Nephron (organoid): Measurements from ENCODE around the gene GLCCI1.
"Not testable (repeated sequence)": the region's sequence is repeated elsewhere in the genome, so short reads cannot be mapped to it uniquely, and the experiment has no call there.

Experiments used
- H3K27ac Mint-ChIP-seq, 3 experiments: 2 replicates each; pipeline ENCODE4 v1.8.0; 2020; ENCODE audit warnings: mixed read lengths in 3 of 3, mild to moderate bottlenecking in 2 of 3, moderate library complexity in 1 of 3
- H3K27me3 Mint-ChIP-seq: 2 replicates; pipeline ENCODE4 v1.8.0; 2021; ENCODE audit warnings: low read depth, mild to moderate bottlenecking, moderate library complexity, mixed read lengths
- H3K36me3 Mint-ChIP-seq: 2 replicates; pipeline ENCODE4 v1.8.0; 2020; ENCODE audit warnings: low read depth, mixed read lengths
- H3K4me1 Mint-ChIP-seq: 2 replicates; pipeline ENCODE4 v1.8.0; 2020; ENCODE audit warnings: mixed read lengths
- H3K4me3 Mint-ChIP-seq, 3 experiments: 2 replicates each; pipeline ENCODE4 v1.8.0; 2020; ENCODE audit warnings: mild to moderate bottlenecking in 3 of 3, mixed read lengths in 3 of 3, moderate library complexity in 2 of 3
- H3K9me3 Mint-ChIP-seq: 2 replicates; pipeline ENCODE4 v1.8.0; 2020; ENCODE audit warnings: mixed read lengths
- CTCF ChIP-seq, 3 experiments: fragments of 200-600 bp; sonication (generic); IDR thresholded peaks; one replicate each; pipeline ENCODE4 v1.5.0; 2021; ENCODE audit warnings: antibody characterized with exemption in 3 of 3; ENCODE audit not compliant: unreplicated experiment in 3 of 3

The GLCCI1 gene

GRCh38 chr7:8094164-8095140 is 125.9 kb downstream of the GLCCI1 start:
- H3K4me3 Mint-ChIP-seq: no peak overlapping the region
- no peaks in the 10 kb centered on the region for H3K4me1 Mint-ChIP-seq
- peaks cover 13% of the 10 kb centered on the region for H3K9me3 Mint-ChIP-seq
- H3K27me3 Mint-ChIP-seq: no peaks in the 10 kb centered on the region
- no peak overlapping the region for H3K27ac Mint-ChIP-seq
- peaks cover 14% of the 10 kb centered on the region for H3K36me3 Mint-ChIP-seq
- no peak for TF ChIP-seq CTCF (IDR thresholded peaks at IDR 0.05; ENCODE audit: unreplicated experiment in 3 of 3)

GRCh38 chr7:8101292-8101691 is 132.7 kb downstream of the GLCCI1 start:
- H3K9me3 Mint-ChIP-seq: peaks cover 26% of the 10 kb centered on the region
- not testable (repeated sequence) for H3K27ac Mint-ChIP-seq, H3K4me1 Mint-ChIP-seq, H3K36me3 Mint-ChIP-seq, H3K27me3 Mint-ChIP-seq, H3K4me3 Mint-ChIP-seq

- Mint-ChIP-seq H3K4me1 (no peaks in the 10 kb centered on the region), H3K27me3 (peaks cover 3% of the 10 kb centered on the region), H3K27ac (no peak overlapping the region), H3K4me3 (no peak overlapping the region), H3K9me3 (peaks cover 22% of the 10 kb centered on the region), H3K36me3 (peaks cover 5% of the 10 kb centered on the region)
- no peak for TF ChIP-seq CTCF (IDR thresholded peaks at IDR 0.05; ENCODE audit: unreplicated experiment in 3 of 3)
Measured at GRCh38 chr7:8103282-8103681, 134.7 kb downstream of the GLCCI1 start.

- no peak for TF ChIP-seq CTCF (IDR thresholded peaks at IDR 0.05; ENCODE audit: unreplicated experiment in 3 of 3)
- Mint-ChIP-seq H3K4me1 (no peaks in the 10 kb centered on the region), H3K4me3 (no peak overlapping the region), H3K27me3 (peaks cover 3% of the 10 kb centered on the region), H3K9me3 (peaks cover 11% of the 10 kb centered on the region), H3K27ac (no peak overlapping the region), H3K36me3 (peaks cover 5% of the 10 kb centered on the region)
Measured at GRCh38 chr7:8105449-8106095, 137.0 kb downstream of the GLCCI1 start.

- Mint-ChIP-seq H3K9me3 (peaks cover 4% of the 10 kb centered on the region), H3K27ac (no peak overlapping the region), H3K36me3 (no peaks in the 10 kb centered on the region), H3K4me1 (no peaks in the 10 kb centered on the region), H3K27me3 (peaks cover 3% of the 10 kb centered on the region), H3K4me3 (no peak overlapping the region)
- TF ChIP-seq CTCF (IDR thresholded peaks at IDR 0.05; ENCODE audit: unreplicated experiment in 3 of 3): no peak
Measured at GRCh38 chr7:8109196-8110022, 140.8 kb downstream of the GLCCI1 start.
